ES-I3 (cell line): ENCODE results near the gene SMAD1.
"Not testable (repeated sequence)": the region's sequence is repeated elsewhere in the genome, so short reads cannot be mapped to it uniquely, and the experiment has no call there.

Experiments used
- H3K36me3 ChIP-seq: 2 replicates; pipeline ENCODE4 v1.6.1; 2013; ENCODE audit warnings: mild to moderate bottlenecking, low read length, control low read depth, moderate library complexity; ENCODE audit not compliant: insufficient read depth
- H3K4me1 ChIP-seq: 2 replicates; pipeline ENCODE4 v1.6.1; 2013; ENCODE audit warnings: mild to moderate bottlenecking, control low read depth, low read length; ENCODE audit not compliant: insufficient read depth
- H3K9ac ChIP-seq: 2 replicates; pipeline ENCODE4 v1.6.1; 2013; ENCODE audit warnings: low read depth, mild to moderate bottlenecking, low read length, moderate library complexity
- H3K9me3 ChIP-seq: 2 replicates; pipeline ENCODE4 v1.6.1; 2013; ENCODE audit warnings: mild to moderate bottlenecking, low read length, moderate library complexity; ENCODE audit not compliant: control insufficient read depth, insufficient read depth

Gene SMAD1

DNA sequence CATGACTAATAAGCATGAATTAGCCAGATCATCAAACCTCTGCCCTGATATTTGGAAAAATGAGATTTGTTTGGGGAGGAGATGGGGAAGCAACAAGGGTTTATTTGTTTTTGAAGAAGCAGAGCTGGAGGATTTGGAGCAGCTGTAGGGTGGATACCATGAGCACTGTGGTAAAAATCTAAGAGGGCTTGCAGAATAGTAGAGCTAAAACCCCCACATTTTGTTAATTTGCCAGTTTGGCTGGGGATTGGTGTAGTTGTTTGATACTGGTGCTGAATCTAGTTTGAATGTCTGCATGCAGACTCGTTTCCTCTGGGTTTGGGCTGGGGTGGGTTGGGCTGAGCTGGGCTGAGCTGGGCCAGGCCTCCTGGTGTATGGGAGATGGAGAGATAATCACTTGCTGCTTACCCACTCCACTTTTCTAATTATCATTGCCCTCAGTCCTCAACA lies 43.7 kb downstream of the SMAD1 start:
- H3K9me3 ChIP-seq = no peaks in the 10 kb centered on the region
- H3K4me1 ChIP-seq = 0 out of 2 replicates have a peak, but pooled peaks cover 3% of the 10 kb centered on the region
- H3K36me3 ChIP-seq = no peaks in the 10 kb centered on the region
- H3K9ac ChIP-seq = no peak overlapping the region

GRCh38 chr4:145527773-145528172 lies 46.1 kb downstream of the SMAD1 start:
- H3K4me1 ChIP-seq = peaks cover 9% of the 10 kb centered on the region
- H3K36me3 ChIP-seq = no peaks in the 10 kb centered on the region
- H3K9ac ChIP-seq = no peak overlapping the region
- no peaks in the 10 kb centered on the region for H3K9me3 ChIP-seq

- Histone ChIP-seq H3K36me3 (no peaks in the 10 kb centered on the region), H3K4me1 (peaks cover 9% of the 10 kb centered on the region), H3K9ac (no peak overlapping the region), H3K9me3 (no peaks in the 10 kb centered on the region)
These were observed 46.9 kb downstream of the SMAD1 start for GRCh38 chr4:145528601-145529000.

DNA sequence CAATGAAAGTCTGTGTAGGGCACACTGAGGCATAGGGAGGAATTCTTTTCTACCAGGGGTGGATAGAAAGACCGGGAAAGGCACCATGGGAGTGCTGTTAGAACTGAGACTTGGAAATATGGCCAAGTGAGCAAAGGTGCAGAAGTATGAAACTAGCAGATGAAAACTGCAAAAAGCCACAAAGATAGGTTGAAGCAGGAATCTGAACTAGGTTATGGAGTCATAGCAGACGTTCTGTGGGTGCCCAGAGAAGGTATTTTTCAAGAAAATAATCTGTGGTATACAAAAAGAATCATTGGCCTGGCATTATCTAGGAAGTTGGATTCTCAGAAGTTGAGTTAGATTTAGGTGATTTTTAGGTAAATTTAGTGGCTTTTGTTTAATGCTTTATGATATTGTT lies 48.5 kb downstream of the SMAD1 start:
- Histone ChIP-seq H3K36me3 (no peaks in the 10 kb centered on the region), H3K4me1 (peaks cover 8% of the 10 kb centered on the region), H3K9ac (no peak overlapping the region), H3K9me3 (no peaks in the 10 kb centered on the region)

- Histone ChIP-seq H3K9me3 (no peaks in the 10 kb centered on the region), H3K9ac (no peak overlapping the region), H3K4me1 (peaks cover 5% of the 10 kb centered on the region), H3K36me3 (no peaks in the 10 kb centered on the region)
These were observed 49.0 kb downstream of the SMAD1 start for GRCh38 chr4:145530662-145531061.

DNA sequence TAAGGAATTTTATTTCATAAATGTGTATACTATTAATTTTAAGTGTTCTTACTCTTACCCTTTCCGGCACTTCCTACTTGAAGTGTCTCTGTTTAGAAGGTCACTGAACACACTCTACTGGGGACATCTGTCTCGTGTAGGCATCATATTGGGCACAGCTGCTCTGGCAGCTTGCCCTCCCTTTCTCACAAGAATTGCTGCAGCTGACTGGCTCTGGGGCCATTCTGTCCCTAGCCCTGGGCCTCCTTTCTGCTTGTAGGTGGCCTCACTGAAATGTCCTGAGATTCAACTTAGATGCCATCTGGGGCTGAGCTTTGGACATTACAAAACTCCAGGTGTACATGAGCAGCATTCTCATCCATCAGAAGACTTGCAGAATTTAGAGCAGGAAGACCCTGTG lies 49.6 kb downstream of the SMAD1 start:
- no peaks in the 10 kb centered on the region for H3K9me3 ChIP-seq
- H3K4me1 ChIP-seq = peaks cover 5% of the 10 kb centered on the region
- H3K9ac ChIP-seq = no peak overlapping the region
- no peaks in the 10 kb centered on the region for H3K36me3 ChIP-seq

- no peaks in the 10 kb centered on the region for H3K9me3 ChIP-seq
- no peak overlapping the region for H3K9ac ChIP-seq
- peaks cover 5% of the 10 kb centered on the region for H3K4me1 ChIP-seq
- no peaks in the 10 kb centered on the region for H3K36me3 ChIP-seq
These were observed 50.2 kb downstream of the SMAD1 start for GRCh38 chr4:145531859-145532258.

GRCh38 chr4:145533001-145533400 lies 51.3 kb downstream of the SMAD1 start:
- Histone ChIP-seq H3K4me1 (peaks cover 12% of the 10 kb centered on the region), H3K36me3 (no peaks in the 10 kb centered on the region), H3K9me3 (no peaks in the 10 kb centered on the region), H3K9ac (no peak overlapping the region)

GRCh38 chr4:145533415-145533814 lies 51.8 kb downstream of the SMAD1 start:
- H3K9me3 ChIP-seq, H3K36me3 ChIP-seq, H3K9ac ChIP-seq: not testable (repeated sequence)
- H3K4me1 ChIP-seq = peaks cover 12% of the 10 kb centered on the region

- no peaks in the 10 kb centered on the region for H3K36me3 ChIP-seq
- no peaks in the 10 kb centered on the region for H3K9me3 ChIP-seq
- no peak overlapping the region for H3K9ac ChIP-seq
- peaks cover 17% of the 10 kb centered on the region for H3K4me1 ChIP-seq
These were observed 52.3 kb downstream of the SMAD1 start for GRCh38 chr4:145533961-145534360.

DNA sequence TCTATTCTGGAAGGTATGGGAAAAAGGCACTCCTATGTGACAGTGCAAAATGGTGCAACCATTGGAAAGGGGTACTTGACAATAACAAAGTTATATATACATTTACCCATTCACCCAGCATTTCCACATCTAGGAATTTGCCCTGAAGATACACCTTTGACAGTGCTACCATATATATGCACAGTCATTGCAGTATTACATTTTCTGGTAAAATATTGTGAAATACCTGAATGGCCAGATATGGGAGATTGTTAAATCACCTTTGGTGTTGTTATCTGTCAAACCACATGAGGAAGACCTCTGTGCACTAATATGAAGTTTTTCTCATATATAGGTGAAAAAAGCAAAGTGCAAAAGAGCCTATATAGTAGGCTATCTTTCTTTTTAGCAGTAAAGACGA lies 53.5 kb downstream of the SMAD1 start:
- Histone ChIP-seq H3K4me1 (peaks cover 30% of the 10 kb centered on the region), H3K9ac (no peak overlapping the region), H3K9me3 (no peaks in the 10 kb centered on the region), H3K36me3 (no peaks in the 10 kb centered on the region)

GRCh38 chr4:145536044-145536443 lies 54.4 kb downstream of the SMAD1 start:
- Histone ChIP-seq H3K9ac (no peak overlapping the region), H3K9me3 (no peaks in the 10 kb centered on the region), H3K36me3 (no peaks in the 10 kb centered on the region), H3K4me1 (peaks cover 35% of the 10 kb centered on the region)

DNA sequence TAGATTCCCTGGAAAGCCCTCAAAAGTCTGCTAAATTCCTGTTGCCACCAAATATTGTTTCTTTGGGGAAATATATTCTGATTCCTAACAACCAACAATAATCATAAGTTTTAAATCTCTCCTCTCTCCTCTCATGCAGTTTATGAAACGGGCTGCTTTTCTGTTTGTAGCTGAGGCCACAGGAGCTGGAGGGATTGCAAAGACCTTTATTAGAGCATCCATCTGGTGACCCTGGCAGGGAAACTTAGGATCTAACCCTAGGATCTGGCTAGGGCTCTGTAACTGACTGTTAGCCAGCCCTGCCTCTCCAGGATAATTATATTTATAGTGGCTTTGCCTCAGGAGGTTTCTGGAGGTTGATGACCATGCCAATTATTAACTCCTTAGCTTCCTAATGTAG lies 56.9 kb downstream of the SMAD1 start:
- H3K9ac ChIP-seq = no peak overlapping the region
- no peaks in the 10 kb centered on the region for H3K36me3 ChIP-seq
- peaks cover 39% of the 10 kb centered on the region for H3K4me1 ChIP-seq
- no peaks in the 10 kb centered on the region for H3K9me3 ChIP-seq

DNA sequence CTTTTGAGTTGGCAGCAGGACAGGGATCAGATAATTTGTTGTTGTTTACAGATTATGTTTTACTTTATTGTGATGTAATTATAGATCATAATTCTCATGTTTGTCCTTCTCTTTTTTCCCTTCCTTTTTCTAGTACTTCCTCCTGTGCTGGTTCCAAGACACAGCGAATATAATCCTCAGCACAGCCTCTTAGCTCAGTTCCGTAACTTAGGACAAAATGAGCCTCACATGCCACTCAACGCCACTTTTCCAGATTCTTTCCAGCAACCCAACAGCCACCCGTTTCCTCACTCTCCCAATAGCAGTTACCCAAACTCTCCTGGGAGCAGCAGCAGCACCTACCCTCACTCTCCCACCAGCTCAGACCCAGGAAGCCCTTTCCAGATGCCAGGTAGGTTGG lies 58.0 kb downstream of the SMAD1 start:
- Histone ChIP-seq H3K36me3 (no peaks in the 10 kb centered on the region), H3K9ac (no peak overlapping the region), H3K9me3 (no peaks in the 10 kb centered on the region), H3K4me1 (peaks cover 41% of the 10 kb centered on the region)

DNA sequence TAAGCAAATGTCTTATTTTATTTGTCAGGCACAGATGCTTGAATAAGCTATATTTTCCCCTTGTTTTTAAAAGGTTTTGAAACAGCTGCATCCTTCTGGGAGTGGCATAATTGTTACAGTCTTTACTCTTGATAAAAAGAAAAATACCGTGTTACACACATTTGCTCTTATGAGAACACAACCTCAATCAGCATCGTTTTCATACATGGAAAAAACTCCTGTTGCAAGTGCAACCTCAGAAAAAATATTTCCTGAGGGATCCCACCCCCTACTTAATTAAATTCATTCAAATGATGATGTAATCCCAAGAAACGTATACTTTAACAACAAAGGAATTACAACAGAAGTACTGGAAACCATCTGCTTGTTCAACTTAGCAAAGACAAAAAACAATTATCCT lies 58.6 kb downstream of the SMAD1 start:
- Histone ChIP-seq H3K36me3 (no peaks in the 10 kb centered on the region), H3K4me1 (peaks cover 47% of the 10 kb centered on the region), H3K9me3 (no peaks in the 10 kb centered on the region), H3K9ac (no peak overlapping the region)

- Histone ChIP-seq H3K4me1 (peaks cover 50% of the 10 kb centered on the region), H3K36me3 (no peaks in the 10 kb centered on the region), H3K9ac (no peak overlapping the region), H3K9me3 (no peaks in the 10 kb centered on the region)
These were observed 59.7 kb downstream of the SMAD1 start for GRCh38 chr4:145541346-145541745.
